K562 (cell line): Measurements from ENCODE around the gene LUC7L3. TPM values are rescaled to one million over a fixed set of nuclear protein-coding genes. Genes with fewer than 3 reads are reported as not detected.
A peak's percentile ranks its signal among the peaks of the same experiment; 100 is the strongest.

Experiments used
- ATAC-seq: fragments of 200-7000 bp; cut with Tn5 transposase; 3 replicates; pipeline ENCODE4 v1.9.1; 2020; ENCODE audit warnings: moderate library complexity
- BruUV-seq: library from RNA; stranded (reverse); fragments of 400-500 nt; replicated peaks from 2 replicates; lab custom pipeline; 2021; lab: Mats Ljungman, UMichigan
- CTCF ChIA-PET: fragments of 300-600 bp; formaldehyde crosslinking; extraction: SDS; loops from one replicate; lab custom pipeline; 2021; ENCODE audit warnings: low intra/inter-chr PET ratio; lab: Yijun Ruan, JAX
- POLR2A ChIA-PET: fragments of 300-600, 350-650 bp; sonication (Branson Sonifier 250); formaldehyde crosslinking; extraction: SDS; loops from one replicate; lab custom pipeline; 2021; ENCODE audit warnings: antibody characterized with exemption, inconsistent platforms; lab: Yijun Ruan, JAX
- DNase-seq, 4 experiments: peaks; one replicate each; pipeline versions ENCODE4 v3.0.0 to v3.0.0-alpha.2; 2011 to 2018; ENCODE audit warnings: low spot score in 3 of 4, mixed read lengths in 3 of 4; ENCODE audit errors: extremely low read depth in 1 of 4
- FAIRE-seq: peaks from 2 replicates; lab custom pipeline; 2011; peaks lifted over from hg19 to GRCh38; lab: Jason Lieb, UNC
- H2AFZ ChIP-seq: 2 replicates; pipeline ENCODE4 v1.6.0; 2011; ENCODE audit warnings: low read depth, low read length, control low read depth, inconsistent platforms
- H3K27ac ChIP-seq: fragments of 200-600 bp; 3 replicates; pipeline ENCODE4 v1.8.0; 2011; ENCODE audit warnings: low read depth, mild to moderate bottlenecking, control low read depth, inconsistent platforms, low read length, moderate library complexity, mixed read lengths; ENCODE audit errors: extremely low read depth
- H3K27me3 ChIP-seq, 2 experiments: fragments of 300-600 bp in 1 of 2; 2 replicates in 1 of 2; 3 replicates in 1 of 2; pipeline versions ENCODE4 v1.6.0 to v1.8.0; 2011; ENCODE audit warnings: inconsistent platforms in 2 of 2, low read length in 2 of 2, mild to moderate bottlenecking in 1 of 2, mixed read lengths in 1 of 2, moderate library complexity in 1 of 2; ENCODE audit not compliant: control insufficient read depth in 2 of 2, insufficient read depth in 2 of 2
- H3K36me3 ChIP-seq: fragments of 300-600 bp; 3 replicates; pipeline ENCODE4 v1.8.0; 2011; ENCODE audit warnings: mild to moderate bottlenecking, low read length, inconsistent platforms; ENCODE audit not compliant: control insufficient read depth, insufficient read depth
- H3K4me1 ChIP-seq, 2 experiments: fragments of 200-600 bp in 1 of 2; replicated peaks in 1 of 2; 2 replicates in 1 of 2; 3 replicates in 1 of 2; pipeline versions ENCODE4 v1.5.1 to v1.8.0; 2011; ENCODE audit warnings: inconsistent platforms in 2 of 2, low read length in 2 of 2, mild to moderate bottlenecking in 1 of 2, mixed read lengths in 1 of 2, moderate library complexity in 1 of 2; ENCODE audit not compliant: control insufficient read depth in 2 of 2, insufficient read depth in 2 of 2
- H3K4me2 ChIP-seq: 2 replicates; pipeline ENCODE4 v1.6.1; 2011; ENCODE audit warnings: low read length, control low read depth, inconsistent platforms, mixed read lengths; ENCODE audit not compliant: insufficient read depth
- H3K4me3 ChIP-seq: fragments of 200-600 bp; sonication (generic), shearing (Covaris generic); 2 replicates; pipeline ENCODE4 v1.5.1; 2016; ENCODE audit warnings: control low read depth, inconsistent platforms
- H3K79me2 ChIP-seq: fragments of 200-600 bp; 3 replicates; pipeline ENCODE4 v1.8.0; 2011; ENCODE audit warnings: low read length, inconsistent platforms; ENCODE audit not compliant: control insufficient read depth, insufficient read depth
- H3K9ac ChIP-seq, 2 experiments: 2 replicates each; pipeline versions ENCODE4 v1.6.0 to v1.6.1; 2011; ENCODE audit warnings: low read depth in 2 of 2, low read length in 2 of 2, control low read depth in 1 of 2, inconsistent platforms in 1 of 2, mild to moderate bottlenecking in 1 of 2, mixed read lengths in 1 of 2; ENCODE audit not compliant: insufficient read depth in 1 of 2
- H3K9me1 ChIP-seq: one replicate; pipeline ENCODE4 v1.6.0; 2011; ENCODE audit warnings: inconsistent platforms, mild to moderate bottlenecking, low read length, moderate library complexity; ENCODE audit not compliant: control insufficient read depth, insufficient read depth
- H3K9me3 ChIP-seq: replicated peaks from 2 replicates; pipeline ENCODE4 v1.5.1; 2011; ENCODE audit warnings: low read depth, low read length, inconsistent platforms; ENCODE audit not compliant: control insufficient read depth, insufficient read depth
- H4K20me1 ChIP-seq: replicated peaks from 2 replicates; pipeline ENCODE4 v1.6.1; 2011; ENCODE audit warnings: low read length, inconsistent platforms, mixed read lengths; ENCODE audit not compliant: control insufficient read depth, insufficient read depth
- ARID1B ChIP-seq: fragments of 450-650 bp; IDR thresholded peaks from 2 replicates; pipeline ENCODE4 v1.6.1; 2016; ENCODE audit warnings: antibody characterized with exemption, mild to moderate bottlenecking, inconsistent platforms
- MCM2 ChIP-seq: fragments of 450-650 bp; IDR thresholded peaks from 2 replicates; pipeline ENCODE4 v1.6.1; 2017; ENCODE audit warnings: low read depth, mild to moderate bottlenecking
- RBM15 ChIP-seq: fragments of 200-400 bp; formaldehyde crosslinking; IDR thresholded peaks from 2 replicates; pipeline ENCODE4 v1.6.1; 2018; ENCODE audit warnings: mild to moderate bottlenecking, low read length, moderate library complexity; ENCODE audit not compliant: insufficient read depth
- USF1 ChIP-seq: sonication (generic); formaldehyde crosslinking; IDR thresholded peaks from 2 replicates; pipeline ENCODE4 v1.9.0; 2022; ENCODE audit warnings: mild to moderate bottlenecking, missing genetic modification reagents
- WHSC1 ChIP-seq: IDR thresholded peaks from one replicate; pipeline ENCODE4 v1.6.1; 2012; ENCODE audit warnings: low read length, control low read depth, inconsistent platforms
- ZNF277 ChIP-seq: fragments of 250-450 bp; sonication (Bioruptor Pico); IDR thresholded peaks from 2 replicates; pipeline ENCODE4 v1.8.0; 2022; ENCODE audit warnings: inconsistent platforms, mild to moderate bottlenecking, moderate library complexity, borderline replicate concordance
- ZZZ3 ChIP-seq: fragments of 450-650 bp; IDR thresholded peaks from 2 replicates; pipeline ENCODE4 v1.6.1; 2016; ENCODE audit warnings: antibody characterized with exemption, mild to moderate bottlenecking, moderate library complexity
- WGBS: fragments of 100-300 bp; shearing (Covaris generic); methylation state at CpG from one replicate; pipeline ENCODE4 v1.1.6; 2016; ENCODE audit warnings: low coverage, mixed read lengths; ENCODE audit not compliant: insufficient coverage; ENCODE audit errors: missing lambda C conversion rate; 5-methylcytosine and 5-hydroxymethylcytosine counted together
- in situ Hi-C: fragments of 300-500 bp; cut with MboI; formaldehyde crosslinking; loops from 4 replicates; pipeline ENCODE4 v1.15.0; 2018; ENCODE audit warnings: inconsistent platforms, mixed read lengths
- intact Hi-C: fragments of 100-400 bp; cut with micrococcal nuclease; formaldehyde crosslinking; loops from 2 replicates; pipeline ENCODE4 v1.14.2; 2022
- polyA plus RNA-seq, 8 experiments: library from polyadenylated mRNA; depleted of rRNA in 4 of 8; stranded (reverse) in 5 of 8; unstranded in 3 of 8; fragments of >200 nt; fragmentation: Nextera tagmentation in 2 of 8; fragmentation: Illumina TruSeq in 1 of 8; extraction: Ambion mirVana in 2 of 8; extraction: Trizol in 1 of 8; gene quantifications; 2 replicates each; pipeline versions ENCODE4 v1.2.1 to v1.2.3, GENCODE V29; 2011 to 2014; ENCODE audit warnings: inconsistent platforms in 1 of 8, missing spikeins in 1 of 8
- total RNA-seq, 7 experiments: library from RNA; depleted of rRNA in 6 of 7; stranded (reverse); fragments of >200 nt in 6 of 7; fragmentation: Illumina TruSeq in 2 of 7; extraction: Trizol in 2 of 7; gene quantifications; 2 replicates each; pipeline versions ENCODE4 v1.2.1 to v1.2.3, GENCODE V29; 2011 to 2021; ENCODE audit warnings: low replicate concordance in 1 of 7

The LUC7L3 gene
- total and polyA plus RNA-seq, 9 of the 15 experiments (the other 6 are each of a cell fraction or from before 2014, with no cell fraction given) = 80.8 to 284 (median 127) TPM

- TF ChIP-seq USF1 (CRISPR knock-in tag) (no peak), MCM2 (no peak), RBM15 (no peak), WHSC1 (no peak), ZNF277 (no peak)
These were observed 19.7 kb downstream of the LUC7L3 start (continued) for GRCh38 chr17:50739098-50739497.

DNA sequence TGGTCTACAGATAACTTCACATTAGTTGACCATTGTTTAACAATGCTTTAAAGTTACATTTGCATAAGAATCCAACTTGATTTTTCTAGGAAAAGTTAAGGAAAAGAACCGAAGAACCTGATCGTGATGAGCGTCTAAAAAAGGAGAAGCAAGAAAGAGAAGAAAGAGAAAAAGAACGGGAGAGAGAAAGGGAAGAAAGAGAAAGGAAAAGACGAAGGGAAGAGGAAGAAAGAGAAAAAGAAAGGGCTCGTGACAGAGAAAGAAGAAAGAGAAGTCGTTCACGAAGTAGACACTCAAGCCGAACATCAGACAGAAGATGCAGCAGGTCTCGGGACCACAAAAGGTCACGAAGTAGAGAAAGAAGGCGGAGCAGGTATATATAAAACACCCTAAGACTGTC is 26.2 kb downstream of the LUC7L3 start:
- Histone ChIP-seq H4K20me1 (no peaks in the 10 kb centered on the region), H3K9me1 (no peaks in the 10 kb centered on the region), H3K9ac (no peak overlapping the region), H3K4me2 (no peak overlapping the region), H3K4me3 (no peak overlapping the region), H3K4me1 (no peaks in the 10 kb centered on the region), H3K27me3 (no peaks in the 10 kb centered on the region), H3K9me3 (no peaks in the 10 kb centered on the region), H3K79me2 (peaks cover 18% of the 10 kb centered on the region; the same call in 1 of the 3 replicates), H2AFZ (no peak overlapping the region), H3K27ac (no peak overlapping the region), H3K36me3 (peaks cover 98% of the 10 kb centered on the region)
- DNase-seq (no peak), ATAC-seq (no peak), FAIRE-seq (no peak)
- TF ChIP-seq ARID1B (no peak), ZZZ3 (0 out of 2 replicates have a peak, but pooled peaks have one; percentile 53)
- intact Hi-C loops = no loop called here
- POLR2A ChIA-PET = interaction anchor here (1.0 kb wide), 1 partner anchor 14 kb away, joined by 4 read pairs; no protein-coding TSS in a partner anchor
- in situ Hi-C loops = no loop called here
- 88% methylated on average over 12 of the region's 12 CpGs for WGBS
- BruUV-seq = no TSS peak
- CTCF ChIA-PET = no interaction called here
